HepG2 (cell line): ENCODE data around the gene KIF2C. TPM values are rescaled to one million over a fixed set of nuclear protein-coding genes. Genes with fewer than 3 reads are reported as not detected.

ENCODE experiments used
- ARID2 ChIP-seq: sonication (generic); formaldehyde crosslinking; IDR thresholded peaks from 2 replicates; pipeline ENCODE4 v1.8.1; 2022; ENCODE audit warnings: mild to moderate bottlenecking, missing genetic modification reagents, borderline replicate concordance
- DNMT3B ChIP-seq: conservative IDR thresholded peaks from 2 replicates; pipeline ENCODE4 v1.6.1; 2016; ENCODE audit warnings: missing biosample characterization, control low read depth
- GPN1 ChIP-seq: sonication (generic); formaldehyde crosslinking; IDR thresholded peaks from 2 replicates; pipeline ENCODE4 v1.5.1; 2020; ENCODE audit warnings: missing genetic modification reagents, borderline replicate concordance
- HES4 ChIP-seq: sonication (generic); formaldehyde crosslinking; IDR thresholded peaks from 2 replicates; pipeline ENCODE4 v1.9.0; 2021; ENCODE audit warnings: mild to moderate bottlenecking, missing genetic modification reagents, borderline replicate concordance
- HIVEP1 ChIP-seq: sonication (generic); formaldehyde crosslinking; IDR thresholded peaks from 2 replicates; pipeline ENCODE4 v1.4.0; 2020; ENCODE audit warnings: mild to moderate bottlenecking, missing genetic modification reagents
- MLLT10 ChIP-seq: sonication (generic); formaldehyde crosslinking; IDR thresholded peaks from 2 replicates; pipeline ENCODE4 v1.4.0; 2020; ENCODE audit warnings: missing genetic modification reagents
- MLX ChIP-seq: IDR thresholded peaks from 2 replicates; pipeline ENCODE4 v1.6.1; 2016
- MTA1 ChIP-seq: sonication (generic); formaldehyde crosslinking; IDR thresholded peaks from 2 replicates; pipeline ENCODE4 v1.4.0; 2020; ENCODE audit warnings: missing genetic modification reagents, mild to moderate bottlenecking, borderline replicate concordance
- PHB2 ChIP-seq: fragments of 450-650 bp; IDR thresholded peaks from 2 replicates; pipeline ENCODE4 v1.6.1; 2018; ENCODE audit not compliant: partially characterized antibody
- SIN3A ChIP-seq: IDR thresholded peaks from 2 replicates; pipeline ENCODE4 v1.6.1; 2011; ENCODE audit warnings: low read depth, mild to moderate bottlenecking, control low read depth, low read length, borderline replicate concordance
- TP53 ChIP-seq: sonication (generic); formaldehyde crosslinking; conservative IDR thresholded peaks from 2 replicates; pipeline ENCODE4 v1.4.0; 2020; ENCODE audit warnings: missing genetic modification reagents
- ZBTB20 ChIP-seq: sonication (generic); formaldehyde crosslinking; IDR thresholded peaks from 2 replicates; pipeline ENCODE4 v1.8.1; 2023; ENCODE audit warnings: missing genetic modification reagents, low read depth, mild to moderate bottlenecking, borderline replicate concordance
- ZBTB49 ChIP-seq: sonication (generic); formaldehyde crosslinking; IDR thresholded peaks from 2 replicates; pipeline ENCODE4 v1.4.0; 2020; ENCODE audit warnings: missing genetic modification reagents, borderline replicate concordance
- ZC3H4 ChIP-seq: sonication (generic); formaldehyde crosslinking; IDR thresholded peaks from 2 replicates; pipeline ENCODE4 v1.4.0; 2020; ENCODE audit warnings: missing genetic modification reagents, borderline replicate concordance
- ZNF10 ChIP-seq: sonication (generic); formaldehyde crosslinking; IDR thresholded peaks from 2 replicates; pipeline ENCODE4 v1.4.0; 2020; ENCODE audit warnings: mild to moderate bottlenecking, low read depth, missing genetic modification reagents, borderline replicate concordance
- ZNF207 ChIP-seq: fragments of 450-650 bp; IDR thresholded peaks from 2 replicates; pipeline ENCODE4 v1.6.1; 2016; ENCODE audit warnings: antibody characterized with exemption, borderline replicate concordance
- ZNF3 ChIP-seq: IDR thresholded peaks from 2 replicates; pipeline ENCODE4 v1.7.0; 2017; ENCODE audit warnings: inconsistent platforms
- ZNF33B ChIP-seq: sonication (generic); formaldehyde crosslinking; IDR thresholded peaks from 2 replicates; pipeline ENCODE4 v1.5.1; 2020; ENCODE audit warnings: mild to moderate bottlenecking, missing genetic modification reagents
- ZNF430 ChIP-seq: sonication (generic); formaldehyde crosslinking; IDR thresholded peaks from 2 replicates; pipeline ENCODE4 v1.9.0; 2021; ENCODE audit warnings: mild to moderate bottlenecking, missing genetic modification reagents
- ZNF792 ChIP-seq: IDR thresholded peaks from 2 replicates; pipeline ENCODE4 v1.6.1; 2016
- ZNF883 ChIP-seq: sonication (generic); formaldehyde crosslinking; IDR thresholded peaks from 2 replicates; pipeline ENCODE4 v1.5.1; 2020; ENCODE audit warnings: mild to moderate bottlenecking, missing genetic modification reagents; ENCODE audit errors: not compliant biosample characterization
- polyA plus RNA-seq, 8 experiments: library from polyadenylated mRNA; depleted of rRNA in 3 of 8; stranded (reverse) in 7 of 8; unstranded in 1 of 8; fragments of >200 nt; fragmentation: Illumina TruSeq in 4 of 8; extraction: Trizol in 4 of 8; gene quantifications; 2 replicates each; pipeline versions ENCODE4 v1.2.1 to v1.2.3, GENCODE V29; 2011 to 2016; ENCODE audit warnings: low read depth in 4 of 8, missing spikeins in 1 of 8, mixed read lengths in 1 of 8; ENCODE audit not compliant: insufficient read depth in 1 of 8
- total RNA-seq, 5 experiments: library from RNA; depleted of rRNA; stranded (reverse); fragments of >200 nt; fragmentation: Illumina TruSeq; extraction: Trizol; gene quantifications; 2 replicates each; pipeline ENCODE4 v1.2.3, GENCODE V29; 2016; ENCODE audit warnings: low read depth in 1 of 5
- TF ChIP-seq, protein P1 (sequence below): sonication (generic); formaldehyde crosslinking; IDR thresholded peaks from 2 replicates; pipeline ENCODE4 v1.4.0; 2020; ENCODE audit warnings: low read depth, missing genetic modification reagents
- TF ChIP-seq, protein P2 (sequence below): sonication (generic); formaldehyde crosslinking; IDR thresholded peaks from 2 replicates; pipeline ENCODE4 v1.5.1; 2020; ENCODE audit warnings: missing genetic modification reagents, mild to moderate bottlenecking, borderline replicate concordance

KIF2C gene
- total and polyA plus RNA-seq, 2 of the 13 experiments (the other 11 are each of a cell fraction or from before 2014, with no cell fraction given): 29.7 to 53.7 TPM

GRCh38 chr1:44721485-44722361 is 17.9 kb upstream of the KIF2C start (continued):
- peak; percentile 85; the same call in 1 of the 2 replicates for TF ChIP-seq ZBTB49
- no peak for TF ChIP-seq ZNF10 (CRISPR knock-in tag)
- TF ChIP-seq PHB2: no peak
- no peak for TF ChIP-seq MLLT10 (CRISPR knock-in tag)
- TF ChIP-seq ZC3H4 (CRISPR knock-in tag): peak; percentile 100
- TF ChIP-seq MTA1 (CRISPR knock-in tag): no peak
- no peak for TF ChIP-seq HES4
- peak; percentile 73 for TF ChIP-seq DNMT3B
- peak; percentile 47; the same call in 1 of the 2 replicates for TF ChIP-seq ZNF3
- peak; percentile 65 for TF ChIP-seq MLX (CRISPR knock-in tag)
- no peak for TF ChIP-seq ZNF33B (CRISPR knock-in tag)
- TF ChIP-seq HIVEP1: no peak
- TF ChIP-seq, protein P1, sequence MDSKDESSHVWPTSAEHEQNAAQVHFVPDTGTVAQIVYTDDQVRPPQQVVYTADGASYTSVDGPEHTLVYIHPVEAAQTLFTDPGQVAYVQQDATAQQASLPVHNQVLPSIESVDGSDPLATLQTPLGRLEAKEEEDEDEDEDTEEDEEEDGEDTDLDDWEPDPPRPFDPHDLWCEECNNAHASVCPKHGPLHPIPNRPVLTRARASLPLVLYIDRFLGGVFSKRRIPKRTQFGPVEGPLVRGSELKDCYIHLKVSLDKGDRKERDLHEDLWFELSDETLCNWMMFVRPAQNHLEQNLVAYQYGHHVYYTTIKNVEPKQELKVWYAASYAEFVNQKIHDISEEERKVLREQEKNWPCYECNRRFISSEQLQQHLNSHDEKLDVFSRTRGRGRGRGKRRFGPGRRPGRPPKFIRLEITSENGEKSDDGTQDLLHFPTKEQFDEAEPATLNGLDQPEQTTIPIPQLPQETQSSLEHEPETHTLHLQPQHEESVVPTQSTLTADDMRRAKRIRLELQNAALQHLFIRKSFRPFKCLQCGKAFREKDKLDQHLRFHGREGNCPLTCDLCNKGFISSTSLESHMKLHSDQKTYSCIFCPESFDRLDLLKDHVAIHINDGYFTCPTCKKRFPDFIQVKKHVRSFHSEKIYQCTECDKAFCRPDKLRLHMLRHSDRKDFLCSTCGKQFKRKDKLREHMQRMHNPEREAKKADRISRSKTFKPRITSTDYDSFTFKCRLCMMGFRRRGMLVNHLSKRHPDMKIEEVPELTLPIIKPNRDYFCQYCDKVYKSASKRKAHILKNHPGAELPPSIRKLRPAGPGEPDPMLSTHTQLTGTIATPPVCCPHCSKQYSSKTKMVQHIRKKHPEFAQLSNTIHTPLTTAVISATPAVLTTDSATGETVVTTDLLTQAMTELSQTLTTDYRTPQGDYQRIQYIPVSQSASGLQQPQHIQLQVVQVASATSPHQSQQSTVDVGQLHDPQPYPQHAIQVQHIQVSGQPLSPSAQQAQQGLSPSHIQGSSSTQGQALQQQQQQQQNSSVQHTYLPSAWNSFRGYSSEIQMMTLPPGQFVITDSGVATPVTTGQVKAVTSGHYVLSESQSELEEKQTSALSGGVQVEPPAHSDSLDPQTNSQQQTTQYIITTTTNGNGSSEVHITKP (CRISPR knock-in tag): no peak
- TF ChIP-seq ZNF883 (CRISPR knock-in tag): no peak
- TF ChIP-seq TP53: no peak; the same call in 1 of the 2 replicates
- peak; percentile 98 for TF ChIP-seq SIN3A
- TF ChIP-seq, protein P2, sequence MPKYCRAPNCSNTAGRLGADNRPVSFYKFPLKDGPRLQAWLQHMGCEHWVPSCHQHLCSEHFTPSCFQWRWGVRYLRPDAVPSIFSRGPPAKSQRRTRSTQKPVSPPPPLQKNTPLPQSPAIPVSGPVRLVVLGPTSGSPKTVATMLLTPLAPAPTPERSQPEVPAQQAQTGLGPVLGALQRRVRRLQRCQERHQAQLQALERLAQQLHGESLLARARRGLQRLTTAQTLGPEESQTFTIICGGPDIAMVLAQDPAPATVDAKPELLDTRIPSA: no peak
- peak; percentile 78 for TF ChIP-seq ZNF792 (CRISPR knock-in tag)
- peak; percentile 63; the same call in 1 of the 2 replicates for TF ChIP-seq ZBTB20
- no peak for TF ChIP-seq ARID2 (CRISPR knock-in tag)
- no peak for TF ChIP-seq ZNF207
- no peak for TF ChIP-seq GPN1
- peak; percentile 29; the same call in 1 of the 2 replicates for TF ChIP-seq ZNF430 (CRISPR knock-in tag)
